Brain pericyte (primary cell): ENCODE measurements around the gene RNU1-1.
"Not testable (repeated sequence)": the region's sequence is repeated elsewhere in the genome, so short reads cannot be mapped to it uniquely, and the experiment has no call there.

Experiments used
- DNase-seq: peaks from one replicate; pipeline ENCODE4 v3.0.0-alpha.2; 2012; ENCODE audit warnings: low read depth, low spot score

The RNU1-1 gene

DNA sequence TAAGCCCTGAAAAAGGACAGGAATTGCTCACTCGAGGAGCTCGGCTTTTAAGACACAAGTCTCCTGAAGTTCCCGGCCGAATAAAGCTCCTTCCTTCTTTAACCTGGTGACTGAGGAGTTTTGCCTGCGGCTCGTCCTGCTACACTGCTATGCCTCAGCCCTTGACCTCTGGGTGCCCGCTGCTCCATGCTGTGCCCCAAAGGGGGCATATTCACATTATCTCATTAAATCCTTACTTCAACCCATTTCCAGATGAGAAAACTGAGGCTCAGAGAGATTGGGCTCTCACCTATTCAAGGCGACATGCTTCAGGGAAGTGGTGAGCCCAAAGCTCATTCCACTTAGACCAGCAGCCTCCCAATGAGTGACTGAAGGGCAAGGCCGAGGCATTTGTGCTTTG is 20.4 kb downstream of the RNU1-1 start:
- DNase-seq = not testable (repeated sequence)

DNA sequence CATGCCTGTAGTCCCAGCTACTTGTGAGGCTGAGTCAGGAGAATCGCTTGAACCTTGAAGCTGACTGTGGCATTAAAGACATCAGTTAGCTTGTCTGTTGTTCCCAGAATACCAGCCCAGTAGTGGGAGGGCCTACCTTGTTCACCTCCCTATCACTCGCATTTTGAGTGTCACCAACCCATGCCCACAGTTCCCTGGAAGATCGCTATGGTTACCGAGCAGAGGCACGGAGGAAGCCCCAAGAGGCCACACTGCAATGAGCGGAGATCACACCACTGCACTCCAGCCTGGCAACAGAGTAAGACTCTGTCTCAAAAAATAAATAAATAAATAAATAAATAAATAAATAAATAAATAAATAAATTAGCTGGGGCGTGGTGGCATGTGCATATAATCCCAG is 21.1 kb downstream of the RNU1-1 start:
- not testable (repeated sequence) for DNase-seq

DNA sequence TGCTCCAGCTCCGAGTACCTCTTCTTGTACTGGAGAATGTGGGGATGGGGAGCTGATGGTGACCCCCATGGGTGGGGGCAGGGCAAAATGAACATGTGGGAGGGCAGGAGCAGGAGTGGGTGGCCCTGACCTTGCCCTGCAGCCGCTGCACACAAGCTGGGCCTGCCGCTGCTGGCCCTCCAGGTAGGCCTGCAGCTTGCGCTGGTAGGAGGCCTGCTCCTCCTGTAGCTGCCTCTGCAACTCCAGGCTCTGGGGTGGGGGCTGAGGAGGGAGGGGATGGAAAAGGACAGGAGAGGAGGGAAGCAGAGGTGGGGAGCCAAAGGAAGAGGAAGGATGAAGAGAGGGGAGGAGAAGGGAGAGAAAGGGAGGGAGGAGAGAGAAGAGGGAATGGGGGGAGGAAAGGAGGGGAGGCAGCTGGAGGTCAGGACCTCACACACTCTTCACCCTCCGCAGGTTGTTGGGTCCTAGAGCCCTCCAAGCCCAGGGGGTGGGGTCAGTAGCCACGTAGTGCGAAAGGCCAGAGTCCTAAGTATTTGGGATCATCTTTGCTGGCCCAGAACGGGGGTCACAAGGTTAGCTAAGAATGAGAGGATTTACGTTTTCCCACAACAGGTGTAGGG is 22.9 kb downstream of the RNU1-1 start:
- DNase-seq = no peak

DNA sequence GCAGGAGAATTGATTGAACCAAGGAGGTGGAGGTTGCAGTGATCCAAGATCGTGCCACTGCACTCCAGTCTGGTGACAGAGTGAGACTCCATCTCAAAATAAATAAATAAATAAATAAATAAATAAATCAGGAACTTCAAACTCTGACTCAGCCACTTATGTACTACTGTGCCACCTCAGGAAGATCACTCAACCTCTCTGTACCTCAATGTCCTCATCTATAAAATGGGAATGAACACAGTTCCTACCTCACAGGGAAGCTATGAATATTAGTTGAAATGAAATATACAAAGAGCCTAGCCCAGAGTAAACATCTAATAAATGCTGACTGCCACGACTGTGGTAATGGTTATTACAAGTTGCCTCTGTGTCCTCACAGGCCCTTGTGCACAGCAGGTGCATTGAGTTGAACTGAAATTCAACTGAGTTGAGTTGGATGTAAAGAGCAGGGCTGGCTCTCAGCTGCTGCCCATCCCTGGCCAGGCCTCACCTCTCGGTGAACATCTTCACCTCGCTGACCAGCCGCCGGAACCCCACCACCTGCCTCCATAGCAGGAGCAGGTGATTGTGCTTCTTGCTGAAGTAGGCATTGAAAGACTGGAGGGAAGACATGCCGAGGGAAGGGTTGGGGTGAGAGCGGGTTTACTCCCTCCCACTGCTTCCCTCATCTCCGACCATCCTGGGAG is 24.7 kb downstream of the RNU1-1 start:
- not testable (repeated sequence) for DNase-seq

DNA sequence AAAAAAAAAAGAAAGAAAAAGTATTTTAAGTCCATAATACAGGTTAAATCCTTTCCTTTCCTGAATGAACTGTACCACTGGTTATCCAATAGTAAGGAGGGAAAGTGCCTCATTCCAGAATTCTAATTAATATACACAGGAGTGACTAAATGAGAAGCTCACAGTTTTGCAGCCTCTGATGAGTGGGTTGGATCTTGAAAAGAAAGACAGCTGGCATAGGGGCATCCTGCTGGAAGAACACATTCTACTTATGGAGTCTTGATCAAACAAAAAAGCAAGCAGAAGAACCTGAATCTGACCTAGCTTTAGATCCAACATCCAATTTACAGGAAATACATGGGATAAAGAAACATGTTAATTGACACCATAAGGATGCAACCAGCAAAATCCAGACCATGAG is 27.1 kb downstream of the RNU1-1 start:
- DNase-seq = not testable (repeated sequence)

DNA sequence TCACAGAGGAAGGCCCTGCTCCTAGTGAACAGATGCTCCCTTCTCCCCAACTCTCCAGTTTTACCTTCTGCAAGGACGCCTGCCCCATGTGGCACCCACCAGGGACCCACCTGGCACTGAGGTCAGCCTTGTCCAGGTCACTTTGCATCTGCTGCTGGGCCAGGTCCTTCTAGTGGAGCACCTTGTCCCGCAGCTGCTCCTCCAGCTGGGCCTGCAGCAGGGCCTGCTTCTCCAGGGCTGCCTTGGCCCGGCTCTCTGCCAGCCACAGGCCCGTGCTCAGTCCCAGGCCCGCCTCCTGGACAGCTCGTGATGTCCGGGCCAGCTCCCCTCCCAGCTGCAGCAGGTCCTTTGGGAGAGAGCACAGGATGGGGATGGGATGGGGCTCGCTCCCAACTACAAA is 27.8 kb downstream of the RNU1-1 start:
- not testable (repeated sequence) for DNase-seq

DNA sequence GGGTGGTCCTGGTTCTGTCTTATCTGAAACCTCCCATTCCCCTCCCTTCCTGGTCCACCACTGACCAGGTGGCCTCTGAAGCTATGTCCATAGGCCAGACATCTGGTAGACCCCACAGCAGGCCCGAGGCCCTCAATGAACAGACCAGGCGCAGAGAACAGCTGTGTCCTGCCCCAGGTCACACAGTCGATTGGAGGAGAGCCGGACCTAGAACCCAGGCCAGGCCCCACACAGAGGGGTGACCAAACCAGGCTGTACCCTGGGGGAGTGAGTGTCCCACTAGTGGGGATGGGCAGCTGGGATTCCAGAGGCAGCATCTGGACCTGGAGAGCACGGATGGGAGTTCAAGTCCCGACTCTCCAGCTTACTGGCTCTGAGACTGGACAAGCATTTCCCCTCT is 29.2 kb downstream of the RNU1-1 start:
- DNase-seq = no peak

DNA sequence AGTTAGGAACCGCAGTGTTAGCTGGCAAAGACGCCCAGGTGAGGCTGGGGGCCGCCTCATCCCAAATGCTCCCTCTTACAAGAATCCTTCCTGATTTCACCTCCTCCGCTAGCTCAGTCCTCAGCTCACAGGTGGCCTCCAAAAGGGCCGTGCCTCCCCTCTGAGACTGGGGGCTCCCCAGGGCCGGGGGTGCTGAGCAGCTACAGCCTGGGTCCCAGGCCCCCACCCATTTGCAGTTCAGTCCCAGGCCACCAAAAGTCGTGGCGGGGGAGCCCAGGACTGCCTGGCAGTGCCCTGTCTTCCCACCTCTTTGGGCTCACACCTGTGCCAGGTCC is 29.6 kb downstream of the RNU1-1 start:
- DNase-seq = no peak

DNA sequence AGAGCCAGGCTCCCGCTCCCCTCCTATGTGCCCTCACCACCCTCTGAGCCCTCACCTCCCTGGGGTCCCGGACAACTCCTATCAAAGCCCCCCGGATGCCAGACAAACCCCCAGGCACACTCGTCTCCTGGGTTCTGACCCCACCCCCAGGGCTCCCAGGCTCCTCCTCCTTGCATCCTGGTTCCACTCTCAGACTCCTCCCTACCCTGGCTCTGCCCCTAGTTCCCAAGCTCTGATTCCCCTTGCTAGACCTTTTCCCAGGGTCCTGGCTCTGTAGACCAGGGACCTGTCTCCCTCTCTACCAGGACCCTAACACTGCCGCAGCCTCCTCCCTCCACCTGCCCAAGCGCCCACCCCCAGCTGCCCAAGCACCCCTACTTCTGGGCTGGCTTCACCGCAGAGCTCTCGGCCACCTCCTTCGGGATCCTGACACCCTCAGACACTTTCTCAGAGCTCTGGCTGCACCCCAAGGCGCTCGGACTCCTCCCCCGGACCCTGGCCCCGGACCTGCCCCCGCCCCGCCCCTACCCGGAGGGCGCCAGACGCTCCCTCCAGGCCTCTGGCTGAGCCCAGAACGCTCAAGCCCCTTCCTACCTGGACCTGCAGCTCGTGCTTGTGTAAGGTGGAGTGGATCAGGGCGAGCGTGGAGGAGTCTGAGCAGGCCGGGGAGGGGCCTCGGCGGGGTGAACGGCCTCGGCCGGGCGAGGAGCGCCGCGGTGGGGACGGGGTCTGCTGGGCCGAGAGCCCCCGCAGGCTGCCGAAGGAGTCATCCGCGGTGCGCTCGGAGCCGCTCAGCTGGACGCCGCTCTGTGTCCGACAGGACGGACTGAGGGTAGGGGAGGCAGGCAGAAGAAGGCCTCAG is 30.2 kb downstream of the RNU1-1 start:
- DNase-seq = not testable (repeated sequence)

DNA sequence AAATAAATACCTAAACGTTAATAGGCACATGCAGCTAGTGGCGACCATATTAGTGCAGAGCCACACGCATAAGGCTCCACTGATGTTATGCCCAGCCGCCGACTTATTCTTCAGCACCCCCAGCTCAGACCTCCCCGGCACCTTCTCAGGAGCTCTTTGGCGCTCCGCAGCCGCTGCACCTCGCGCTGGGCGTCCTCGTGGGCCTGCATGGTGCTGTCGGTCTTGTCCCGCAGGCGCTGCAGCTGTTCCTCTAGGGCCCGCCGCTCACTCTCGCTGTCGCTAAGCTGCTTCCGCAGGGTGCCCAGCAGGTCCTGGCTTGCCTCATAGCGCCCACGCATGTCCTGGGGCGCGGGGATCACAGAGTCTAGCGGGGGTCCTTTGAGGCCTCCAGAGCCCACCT is 30.9 kb downstream of the RNU1-1 start:
- DNase-seq = not testable (repeated sequence)

DNA sequence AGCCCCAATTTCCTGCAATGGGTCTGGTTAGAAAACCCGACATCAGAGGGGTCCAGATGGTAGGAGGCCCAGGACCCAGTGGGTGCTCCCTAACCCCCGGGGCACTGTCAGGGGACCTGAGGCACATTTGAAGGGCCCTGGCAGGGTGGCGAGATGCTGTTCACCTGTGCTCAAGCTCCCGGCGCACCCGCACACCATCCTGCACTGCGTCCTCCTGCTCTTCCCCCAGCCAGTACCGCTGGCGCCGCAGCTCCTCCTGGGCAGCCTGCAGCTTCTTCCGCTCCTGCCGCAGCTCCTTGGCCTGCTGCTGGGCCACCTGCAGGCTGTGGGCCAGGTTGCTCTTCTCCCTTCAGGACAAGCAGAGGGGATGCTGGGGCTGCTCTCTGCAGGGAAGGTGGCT is 36.0 kb downstream of the RNU1-1 start:
- DNase-seq = no peak

DNA sequence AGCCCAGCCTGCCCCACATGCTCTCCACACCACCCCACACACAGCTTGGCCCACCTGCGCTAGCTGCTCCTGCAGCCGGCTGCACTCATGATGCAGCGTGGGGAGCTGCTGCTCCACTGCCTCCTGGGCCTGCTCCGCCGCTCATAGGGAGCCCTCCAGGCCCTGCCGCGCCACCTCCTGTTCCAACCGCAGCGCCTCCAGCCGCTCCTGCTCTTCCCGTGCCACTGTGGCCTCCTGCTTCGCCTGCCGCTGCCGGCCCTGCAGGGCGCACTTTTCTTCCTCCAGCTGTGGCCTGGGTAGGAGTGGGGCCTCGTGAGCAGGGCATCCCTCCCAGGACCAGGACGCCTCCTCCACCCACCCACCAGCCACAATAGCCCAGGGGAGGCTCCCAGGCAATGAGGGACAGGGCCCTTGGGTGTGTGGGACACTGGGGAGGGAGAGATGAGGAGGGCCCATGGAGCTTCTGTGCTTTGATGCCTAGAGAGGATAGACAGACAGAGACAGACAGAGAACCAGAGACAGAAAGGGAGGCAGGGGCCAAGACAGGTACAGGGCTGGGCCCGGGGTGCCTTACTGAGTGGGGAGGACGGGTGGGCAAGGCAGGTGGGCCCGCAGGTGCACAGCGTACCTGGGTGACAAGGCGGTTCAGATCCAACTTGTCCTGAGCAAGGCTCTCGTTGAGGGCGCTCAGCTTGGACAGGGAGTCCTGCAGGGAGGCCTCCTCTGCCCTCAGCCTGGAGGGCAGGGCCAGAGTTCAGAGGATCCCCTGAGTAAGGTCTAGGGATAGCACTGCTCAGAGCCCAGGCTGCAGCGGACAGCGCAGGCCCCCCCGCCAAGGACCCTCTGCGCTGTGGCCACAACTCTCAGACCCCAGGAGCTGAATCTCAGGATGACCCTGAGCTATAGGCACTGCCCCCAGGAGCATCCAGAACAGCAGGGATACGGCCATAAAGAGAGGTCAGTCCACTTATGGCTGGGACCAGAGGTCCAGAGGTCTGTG is 38.0 kb downstream of the RNU1-1 start:
- not testable (repeated sequence) for DNase-seq

DNA sequence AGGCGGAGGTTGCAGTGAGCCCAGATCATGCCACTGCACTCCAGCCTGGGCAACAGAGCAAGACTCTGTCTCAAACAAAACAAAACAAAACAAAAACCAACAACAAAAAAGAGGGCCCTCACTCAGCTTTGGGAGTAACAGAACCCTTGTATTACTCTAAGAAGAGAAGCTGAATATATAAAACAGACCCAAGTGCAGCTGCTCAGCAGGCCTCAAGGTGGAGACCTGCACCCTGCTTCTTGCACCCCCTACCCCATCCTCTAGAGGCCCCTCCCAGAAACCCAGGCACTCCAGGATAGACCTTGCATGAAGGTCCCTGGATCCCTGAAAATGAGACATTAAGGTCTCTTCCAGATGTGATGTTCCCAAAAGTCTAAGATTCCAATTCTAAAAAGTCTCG is 39.2 kb downstream of the RNU1-1 start:
- not testable (repeated sequence) for DNase-seq

DNA sequence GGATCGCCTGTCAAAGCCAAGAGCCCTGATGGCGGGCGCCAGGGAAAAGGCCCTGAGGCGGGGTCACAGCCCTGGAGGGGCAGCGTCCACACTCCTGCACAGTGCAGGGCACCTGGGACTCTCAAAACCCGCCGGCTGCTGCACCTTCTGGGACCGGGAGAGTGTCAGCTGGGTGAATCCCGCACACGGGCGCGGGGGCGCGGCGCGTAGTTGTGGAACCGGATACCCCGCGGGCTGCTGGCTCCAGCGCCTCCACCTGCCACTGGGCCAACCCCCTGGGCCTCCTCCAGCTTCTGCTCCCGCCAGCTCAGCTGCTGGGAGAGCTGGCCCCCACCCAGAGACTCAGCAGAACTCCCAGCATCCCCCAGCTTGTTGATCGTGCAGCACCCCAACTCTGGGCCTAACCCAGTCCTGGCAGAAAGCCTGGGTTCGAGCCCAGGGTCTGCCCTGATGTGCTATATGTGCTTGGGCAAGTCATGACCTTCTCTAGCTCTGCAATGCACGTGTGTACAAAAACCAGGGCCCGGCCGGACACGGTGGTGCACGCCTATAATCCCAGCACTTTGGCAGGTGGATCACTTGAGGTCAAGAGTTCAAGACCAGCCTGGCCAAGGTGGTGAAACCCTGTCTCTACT is 39.8 kb downstream of the RNU1-1 start:
- DNase-seq = no peak

DNA sequence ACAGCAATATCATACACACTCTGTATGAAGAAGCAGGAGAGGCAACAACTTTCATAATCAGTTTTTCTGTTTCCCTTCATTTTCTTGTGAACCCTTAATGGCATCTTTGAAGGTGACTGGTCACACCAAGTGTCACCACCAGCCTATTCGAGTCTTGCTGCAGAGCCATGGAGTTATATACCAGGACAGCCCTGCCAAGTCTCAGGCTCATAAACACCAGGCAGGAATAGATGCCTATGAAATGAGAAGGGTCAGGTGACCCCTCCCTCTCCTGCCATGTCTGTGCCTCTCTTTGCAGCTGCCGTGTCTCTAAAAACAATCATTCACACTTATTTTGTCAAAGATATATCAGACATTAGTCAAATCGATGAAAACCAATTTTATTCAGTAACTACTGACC is 45.5 kb downstream of the RNU1-1 start:
- DNase-seq = no peak

DNA sequence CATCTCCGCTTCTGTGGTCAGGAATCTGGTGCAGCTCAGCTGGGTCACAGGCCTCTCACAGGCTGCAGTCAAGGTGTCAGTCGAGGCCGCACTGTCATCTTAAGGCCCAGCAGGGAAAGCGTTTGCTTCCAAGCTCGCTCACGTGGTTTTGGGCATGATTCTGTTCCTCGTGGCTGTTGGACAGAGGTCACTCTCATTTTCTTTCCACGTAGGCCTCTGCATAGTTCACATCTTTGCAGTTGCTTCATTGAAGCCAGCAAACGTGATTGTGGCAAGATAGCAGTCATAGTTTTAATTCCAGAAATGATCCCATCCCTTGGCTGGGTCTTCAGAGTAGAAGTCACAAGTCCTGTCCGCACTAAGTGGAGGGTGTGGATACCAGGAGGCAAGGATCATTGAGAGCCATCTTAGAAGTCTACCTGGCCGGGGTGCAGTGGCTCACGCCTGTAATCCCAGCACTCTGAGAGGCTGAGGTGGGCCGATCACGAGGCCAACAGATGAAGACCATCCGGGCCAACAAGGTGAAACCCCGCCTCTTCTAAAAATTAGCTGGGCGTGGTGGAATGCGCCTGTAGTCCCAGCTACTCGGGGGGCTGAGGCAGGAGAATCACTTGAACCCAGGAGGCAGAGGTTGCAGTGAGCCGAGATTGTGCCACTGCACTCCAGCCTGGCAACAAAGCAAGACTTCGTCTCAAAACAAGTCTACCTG is 49.0 kb downstream of the RNU1-1 start:
- no peak for DNase-seq
